ENCODE measurements around the gene POMT1.
A peak's percentile ranks its signal among the peaks of the same experiment; 100 is the strongest.

POMT1 gene

DNA sequence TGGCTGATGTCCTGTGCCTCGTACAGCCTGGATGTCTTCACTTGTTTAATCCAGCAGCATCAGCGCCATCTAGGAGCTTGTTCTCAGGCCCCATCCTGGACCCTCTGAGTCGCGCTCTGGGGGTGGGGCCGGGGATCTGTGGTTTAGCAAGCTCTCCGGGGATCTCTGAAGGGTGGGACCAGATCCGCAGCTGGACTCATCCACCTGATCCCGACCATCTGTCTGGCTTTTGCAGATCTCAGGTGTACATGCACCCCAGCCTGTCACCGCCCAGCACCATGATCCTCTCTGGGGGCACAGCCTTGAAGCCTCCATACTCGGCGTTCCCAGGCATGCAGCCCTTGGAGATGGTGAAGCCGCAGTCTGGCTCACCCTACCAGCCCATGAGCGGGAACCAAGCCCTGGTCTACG, 15.1 kb upstream of the POMT1 start:
- Histone ChIP-seq H3K9ac (ENCODE audit: low read depth, low read length) (no peak overlapping the region), H3K9me3 (ENCODE audit: insufficient read depth, low read depth, low read length) (no peaks in the 10 kb centered on the region), H3K27ac (ENCODE audit: low read length) (no peak overlapping the region), H3K4me1 (ENCODE audit: insufficient read depth, low read length) (no peaks in the 10 kb centered on the region), H3K36me3 (ENCODE audit: insufficient read depth, low read depth, low read length) (peaks cover 100% of the 10 kb centered on the region), H3K27me3 (ENCODE audit: insufficient read depth, low read length) (no peaks in the 10 kb centered on the region), H3K4me3 (ENCODE audit: low read length) (no peak overlapping the region)

DNA sequence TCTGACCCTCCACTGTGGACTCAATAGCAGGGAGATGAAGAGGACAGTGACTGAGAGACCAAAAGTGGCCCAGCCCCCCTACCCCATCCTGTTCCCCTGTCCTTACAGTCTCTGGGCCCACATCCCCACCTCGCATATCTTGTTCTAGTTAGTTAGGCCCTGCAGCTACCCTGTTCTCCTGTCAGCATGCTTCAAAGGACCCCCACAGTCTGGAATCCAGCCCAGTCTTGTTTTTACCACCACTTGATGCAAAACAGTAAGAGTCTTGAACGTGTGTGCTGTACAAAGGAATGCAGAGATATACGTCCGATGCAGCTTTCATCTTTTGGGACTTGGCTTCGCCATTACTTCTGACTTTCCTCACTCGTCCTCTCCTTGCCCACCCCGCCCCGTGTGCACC, 12.2 kb upstream of the POMT1 start:
- no peaks in the 10 kb centered on the region for H3K9me3 ChIP-seq (ENCODE audit: insufficient read depth, low read depth, low read length)
- H3K27me3 ChIP-seq (ENCODE audit: insufficient read depth, low read length) = no peaks in the 10 kb centered on the region
- no peak overlapping the region for H3K9ac ChIP-seq (ENCODE audit: low read depth, low read length)
- no peak overlapping the region for H3K4me3 ChIP-seq (ENCODE audit: low read length)
- H3K4me1 ChIP-seq (ENCODE audit: insufficient read depth, low read length) = no peaks in the 10 kb centered on the region
- H3K27ac ChIP-seq (ENCODE audit: low read length) = no peak overlapping the region
- peaks cover 100% of the 10 kb centered on the region for H3K36me3 ChIP-seq (ENCODE audit: insufficient read depth, low read depth, low read length)

DNA sequence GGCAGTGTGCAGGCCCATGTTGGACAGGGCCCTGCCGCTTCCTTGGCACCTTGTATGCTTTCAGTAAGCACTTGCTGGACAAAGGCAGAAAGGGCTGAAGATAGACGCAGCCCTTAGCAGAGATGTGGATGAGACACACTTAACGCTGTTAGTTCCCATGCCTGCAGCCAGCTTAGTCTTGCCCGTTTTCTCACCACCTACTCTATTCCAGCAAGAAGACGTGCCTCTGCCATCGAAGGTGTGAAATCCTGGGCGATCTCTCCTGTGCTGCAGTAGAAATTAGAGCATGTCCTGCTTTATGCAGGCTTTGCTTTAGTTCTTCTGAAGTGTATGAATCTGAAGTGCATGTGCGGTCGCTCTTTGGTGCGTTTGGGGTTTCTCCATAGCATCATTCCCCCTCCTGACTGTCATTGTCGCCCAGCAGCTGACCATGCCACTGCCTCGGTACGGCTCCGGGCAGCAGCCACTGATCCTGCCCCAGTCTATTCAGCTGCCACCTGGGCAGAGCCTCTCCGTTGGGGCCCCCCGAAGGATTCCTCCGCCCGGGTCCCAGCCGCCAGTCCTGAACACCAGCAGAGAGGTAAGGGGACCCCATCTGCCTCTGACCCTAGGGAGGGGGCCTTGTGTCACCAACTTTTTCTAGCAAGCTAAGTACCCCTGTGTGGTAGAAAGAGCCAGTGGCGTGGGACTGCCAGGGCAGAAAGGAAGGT, 11.6 kb upstream of the POMT1 start:
- H3K27me3 ChIP-seq (ENCODE audit: insufficient read depth, low read length) = no peaks in the 10 kb centered on the region
- no peak overlapping the region for H3K27ac ChIP-seq (ENCODE audit: low read length)
- H3K4me3 ChIP-seq (ENCODE audit: low read length) = no peak overlapping the region
- peaks cover 100% of the 10 kb centered on the region for H3K36me3 ChIP-seq (ENCODE audit: insufficient read depth, low read depth, low read length)
- no peaks in the 10 kb centered on the region for H3K4me1 ChIP-seq (ENCODE audit: insufficient read depth, low read length)
- no peak overlapping the region for H3K9ac ChIP-seq (ENCODE audit: low read depth, low read length)
- no peaks in the 10 kb centered on the region for H3K9me3 ChIP-seq (ENCODE audit: insufficient read depth, low read depth, low read length)

DNA sequence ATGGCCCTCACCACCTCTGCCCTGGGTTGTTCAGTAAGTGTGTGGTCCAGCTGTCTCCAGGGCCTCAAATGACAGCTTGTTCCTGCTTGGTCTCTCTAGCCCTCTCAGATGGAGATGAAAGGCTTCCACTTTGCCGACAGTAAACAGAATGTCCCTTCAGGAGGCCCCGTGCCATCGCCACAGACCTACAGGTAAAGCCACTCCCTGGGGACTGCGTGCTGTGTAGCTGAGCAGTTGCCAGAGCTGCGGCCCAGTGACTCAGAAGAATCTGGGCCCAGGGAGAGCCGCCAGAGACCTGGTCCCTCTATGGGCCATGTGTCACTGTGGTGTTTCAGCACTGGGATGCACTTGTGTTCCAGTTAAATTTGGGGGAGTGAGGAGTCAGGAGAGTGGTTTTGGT, 10.6 kb upstream of the POMT1 start:
- no peak overlapping the region for H3K9ac ChIP-seq (ENCODE audit: low read depth, low read length)
- peaks cover 100% of the 10 kb centered on the region for H3K36me3 ChIP-seq (ENCODE audit: insufficient read depth, low read depth, low read length)
- H3K27me3 ChIP-seq (ENCODE audit: insufficient read depth, low read length) = no peaks in the 10 kb centered on the region
- H3K4me3 ChIP-seq (ENCODE audit: low read length) = no peak overlapping the region
- H3K4me1 ChIP-seq (ENCODE audit: insufficient read depth, low read length) = no peaks in the 10 kb centered on the region
- H3K27ac ChIP-seq (ENCODE audit: low read length) = no peak overlapping the region
- H3K9me3 ChIP-seq (ENCODE audit: insufficient read depth, low read depth, low read length) = no peaks in the 10 kb centered on the region

GRCh38 chr9:131494296-131494870, 8.3 kb upstream of the POMT1 start:
- H3K9ac ChIP-seq (ENCODE audit: low read depth, low read length) = no peak overlapping the region
- H3K4me3 ChIP-seq (ENCODE audit: low read length) = no peak overlapping the region
- no peaks in the 10 kb centered on the region for H3K27me3 ChIP-seq (ENCODE audit: insufficient read depth, low read length)
- H3K9me3 ChIP-seq (ENCODE audit: insufficient read depth, low read depth, low read length) = no peaks in the 10 kb centered on the region
- no peak overlapping the region for H3K27ac ChIP-seq (ENCODE audit: low read length)
- peaks cover 100% of the 10 kb centered on the region for H3K36me3 ChIP-seq (ENCODE audit: insufficient read depth, low read depth, low read length)
- no peaks in the 10 kb centered on the region for H3K4me1 ChIP-seq (ENCODE audit: insufficient read depth, low read length)

DNA sequence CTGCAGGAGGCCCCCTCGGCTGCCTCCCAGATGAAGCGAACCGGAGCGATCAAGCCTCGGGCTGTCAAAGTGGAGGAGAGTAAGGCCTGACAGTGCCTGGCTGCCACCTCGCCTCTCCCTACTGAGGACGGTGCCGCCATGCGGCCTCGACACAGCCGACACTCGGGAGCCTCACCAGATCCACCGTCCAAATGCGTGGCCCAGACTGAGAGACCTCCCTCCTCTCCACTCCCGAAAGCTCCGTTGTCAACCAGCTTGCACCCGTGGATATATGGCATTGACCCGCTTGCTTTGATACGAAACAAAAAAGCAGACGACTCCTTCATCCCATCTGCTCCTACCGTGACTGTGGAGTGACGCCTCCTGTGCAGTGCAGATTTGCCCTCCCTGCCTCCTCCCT, 6.9 kb upstream of the POMT1 start:
- no peaks in the 10 kb centered on the region for H3K9me3 ChIP-seq (ENCODE audit: insufficient read depth, low read depth, low read length)
- no peak overlapping the region for H3K4me3 ChIP-seq (ENCODE audit: low read length)
- H3K27ac ChIP-seq (ENCODE audit: low read length) = no peak overlapping the region
- H3K36me3 ChIP-seq (ENCODE audit: insufficient read depth, low read depth, low read length) = peaks cover 98% of the 10 kb centered on the region
- no peak overlapping the region for H3K9ac ChIP-seq (ENCODE audit: low read depth, low read length)
- no peaks in the 10 kb centered on the region for H3K27me3 ChIP-seq (ENCODE audit: insufficient read depth, low read length)
- no peaks in the 10 kb centered on the region for H3K4me1 ChIP-seq (ENCODE audit: insufficient read depth, low read length)

DNA sequence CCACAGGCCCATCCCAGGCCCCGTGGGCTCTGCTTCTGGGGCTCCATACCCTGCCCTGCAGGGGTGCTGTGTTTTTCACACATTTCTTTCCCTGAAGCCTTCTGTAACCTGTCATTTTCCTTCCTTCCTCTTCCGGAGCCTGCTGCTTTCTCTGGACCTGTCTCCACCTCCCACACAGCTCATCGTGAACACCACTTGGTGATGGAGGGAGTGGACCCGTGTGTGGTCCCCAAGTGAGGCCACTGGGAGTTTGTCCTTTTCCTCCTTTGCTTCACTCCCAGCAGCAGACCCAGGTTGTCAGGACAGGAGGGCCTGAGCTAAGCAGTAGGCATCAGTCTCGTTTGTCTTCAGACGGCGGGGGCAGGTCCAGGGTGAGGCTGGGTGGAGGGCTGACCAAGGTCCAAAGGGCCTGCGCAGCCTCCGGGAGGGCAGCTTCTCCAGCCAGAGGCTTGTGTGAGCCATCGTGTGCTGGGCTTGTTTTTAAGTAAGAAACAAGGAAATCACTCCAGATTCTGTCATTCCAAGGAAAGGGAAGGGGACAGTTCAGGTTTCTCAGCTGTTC, 5.8 kb upstream of the POMT1 start:
- H3K36me3 ChIP-seq (ENCODE audit: insufficient read depth, low read depth, low read length) = peaks cover 87% of the 10 kb centered on the region
- H3K27me3 ChIP-seq (ENCODE audit: insufficient read depth, low read length) = no peaks in the 10 kb centered on the region
- H3K9me3 ChIP-seq (ENCODE audit: insufficient read depth, low read depth, low read length) = no peaks in the 10 kb centered on the region
- H3K27ac ChIP-seq (ENCODE audit: low read length) = no peak overlapping the region
- no peak overlapping the region for H3K9ac ChIP-seq (ENCODE audit: low read depth, low read length)
- no peak overlapping the region for H3K4me3 ChIP-seq (ENCODE audit: low read length)
- H3K4me1 ChIP-seq (ENCODE audit: insufficient read depth, low read length) = no peaks in the 10 kb centered on the region

DNA sequence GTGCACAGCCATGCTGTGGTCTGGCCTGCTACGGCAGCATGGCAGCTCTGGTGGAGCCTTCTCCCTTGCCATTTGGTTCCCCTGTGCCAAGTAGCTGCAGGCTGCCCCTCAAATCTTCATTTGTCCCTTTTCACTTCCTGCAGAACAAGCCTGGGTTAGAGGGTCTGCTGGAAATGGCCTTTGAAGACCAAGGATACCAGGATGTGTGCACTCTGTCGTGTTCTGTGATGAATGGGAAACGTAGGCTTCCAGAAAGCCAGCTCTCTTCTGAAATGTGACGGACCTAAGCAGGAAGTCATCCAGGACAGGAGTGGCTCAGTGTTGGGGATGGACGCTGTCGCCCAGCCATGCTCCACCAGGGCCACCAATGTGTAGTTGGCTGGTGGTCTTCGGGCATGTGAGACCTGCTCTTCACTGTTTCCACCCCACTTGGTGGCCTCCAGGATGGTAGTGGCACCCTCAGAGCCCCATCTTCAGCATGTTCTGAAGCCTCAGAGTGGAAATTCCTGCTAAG, 3.4 kb upstream of the POMT1 start:
- Histone ChIP-seq H3K4me3 (ENCODE audit: low read length) (no peak overlapping the region), H3K27ac (ENCODE audit: low read length) (no peak overlapping the region), H3K27me3 (ENCODE audit: insufficient read depth, low read length) (peaks cover 12% of the 10 kb centered on the region), H3K9me3 (ENCODE audit: insufficient read depth, low read depth, low read length) (no peaks in the 10 kb centered on the region), H3K36me3 (ENCODE audit: insufficient read depth, low read depth, low read length) (peaks cover 63% of the 10 kb centered on the region), H3K4me1 (ENCODE audit: insufficient read depth, low read length) (no peaks in the 10 kb centered on the region), H3K9ac (ENCODE audit: low read depth, low read length) (no peak overlapping the region; the same call in 1 of the 2 replicates)

GRCh38 chr9:131500377-131500776, 2.3 kb upstream of the POMT1 start:
- no peak overlapping the region for H3K4me3 ChIP-seq (ENCODE audit: low read length)
- no peaks in the 10 kb centered on the region for H3K4me1 ChIP-seq (ENCODE audit: insufficient read depth, low read length)
- H3K9me3 ChIP-seq (ENCODE audit: insufficient read depth, low read depth, low read length) = no peaks in the 10 kb centered on the region
- no peak overlapping the region for H3K27ac ChIP-seq (ENCODE audit: low read length)
- H3K27me3 ChIP-seq (ENCODE audit: insufficient read depth, low read length) = peaks cover 14% of the 10 kb centered on the region
- H3K36me3 ChIP-seq (ENCODE audit: insufficient read depth, low read depth, low read length) = peaks cover 52% of the 10 kb centered on the region
- no peak overlapping the region for H3K9ac ChIP-seq (ENCODE audit: low read depth, low read length)

GRCh38 chr9:131500939-131501541, 1.7 kb upstream of the POMT1 start:
- Histone ChIP-seq H3K36me3 (ENCODE audit: insufficient read depth, low read depth, low read length) (peaks cover 46% of the 10 kb centered on the region), H3K4me1 (ENCODE audit: insufficient read depth, low read length) (no peaks in the 10 kb centered on the region), H3K27me3 (ENCODE audit: insufficient read depth, low read length) (peaks cover 14% of the 10 kb centered on the region), H3K27ac (ENCODE audit: low read length) (no peak overlapping the region), H3K4me3 (ENCODE audit: low read length) (no peak overlapping the region), H3K9ac (ENCODE audit: low read depth, low read length) (no peak overlapping the region), H3K9me3 (ENCODE audit: insufficient read depth, low read depth, low read length) (no peaks in the 10 kb centered on the region)

GRCh38 chr9:131503626-131504465, 1.1 kb downstream of the POMT1 start:
- Histone ChIP-seq H3K9me3 (ENCODE audit: insufficient read depth, low read depth, low read length) (no peaks in the 10 kb centered on the region), H3K4me1 (ENCODE audit: insufficient read depth, low read length) (no peaks in the 10 kb centered on the region), H3K36me3 (ENCODE audit: insufficient read depth, low read depth, low read length) (peaks cover 31% of the 10 kb centered on the region), H3K27ac (ENCODE audit: low read length) (no peak overlapping the region), H3K27me3 (ENCODE audit: insufficient read depth, low read length) (peaks cover 14% of the 10 kb centered on the region), H3K9ac (ENCODE audit: low read depth, low read length) (peak overlapping the region; percentile 73; the same call in 1 of the 2 replicates), H3K4me3 (ENCODE audit: low read length) (peak overlapping the region; percentile 84)

Data from iPS-20b (cell line).